ENCODE measurements around the gene GNAT2.

The GNAT2 gene

GRCh38 chr1:109626682-109627408 is 7.4 kb upstream of the GNAT2 start:
- DNase-seq: no peak

DNA sequence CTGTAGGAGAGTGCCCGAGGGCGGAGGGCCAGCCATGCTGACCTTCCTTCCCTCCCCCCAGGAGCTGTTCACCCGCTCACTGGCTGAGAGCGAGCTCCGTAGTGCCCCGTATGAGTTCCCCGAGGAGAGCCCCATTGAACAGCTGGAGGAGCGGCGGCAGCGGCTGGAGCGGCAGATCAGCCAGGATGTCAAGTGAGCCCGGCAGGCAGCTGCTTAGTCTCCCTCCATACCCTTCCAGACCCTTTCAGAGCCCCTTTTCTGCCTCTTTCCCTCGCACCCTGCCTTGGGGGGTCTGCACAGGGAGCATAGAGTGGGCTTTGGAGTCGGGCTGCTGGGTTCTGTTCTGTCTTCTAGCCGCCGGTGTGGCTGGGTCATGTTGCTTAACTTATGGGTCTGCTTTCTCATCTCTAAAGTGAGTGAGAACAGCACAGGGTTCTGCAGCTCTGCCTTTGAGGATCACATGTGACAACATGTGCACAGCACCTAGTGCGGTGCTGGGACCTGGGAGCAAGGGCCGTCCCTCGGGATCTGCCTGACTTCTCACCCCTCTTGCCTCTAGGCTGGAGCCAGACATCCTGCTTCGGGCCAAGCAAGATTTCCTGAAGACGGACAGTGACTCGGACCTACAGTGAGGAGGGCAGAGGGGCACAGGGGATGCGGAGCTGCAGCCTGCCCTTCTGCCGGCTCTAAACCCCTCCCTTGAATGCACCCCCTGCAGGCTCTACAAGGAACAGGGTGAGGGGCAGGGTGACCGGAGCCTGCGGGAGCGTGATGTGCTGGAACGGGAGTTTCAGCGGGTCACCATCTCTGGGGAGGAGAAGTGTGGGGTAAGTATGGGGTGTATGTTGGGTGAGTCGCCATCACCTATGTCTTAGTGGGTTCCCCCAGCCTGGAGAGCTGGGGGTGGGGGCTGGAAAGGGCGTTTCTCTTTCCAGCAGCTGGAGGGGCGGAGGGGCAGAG is 6.5 kb upstream of the GNAT2 start:
- DNase-seq: no peak

DNA sequence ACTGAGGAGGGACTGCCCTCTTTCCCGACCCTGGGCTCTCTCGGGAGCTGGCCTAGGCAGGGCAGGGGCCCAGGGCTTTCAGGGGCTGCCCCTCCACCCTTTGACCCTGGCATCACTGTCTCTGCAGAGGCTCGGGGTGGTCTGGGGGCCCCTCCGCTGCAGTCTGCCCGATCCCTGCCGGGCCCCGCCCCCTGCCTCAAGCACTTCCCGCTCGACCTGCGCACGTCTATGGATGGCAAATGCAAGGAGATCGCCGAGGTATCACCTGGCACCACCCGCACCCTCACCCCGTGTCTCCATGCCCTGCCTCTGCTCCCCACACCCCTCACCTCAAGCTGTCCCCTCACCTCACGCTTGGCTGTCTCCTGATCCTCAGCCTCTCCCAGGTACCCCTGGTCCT is 5.8 kb upstream of the GNAT2 start:
- no peak for DNase-seq

DNA sequence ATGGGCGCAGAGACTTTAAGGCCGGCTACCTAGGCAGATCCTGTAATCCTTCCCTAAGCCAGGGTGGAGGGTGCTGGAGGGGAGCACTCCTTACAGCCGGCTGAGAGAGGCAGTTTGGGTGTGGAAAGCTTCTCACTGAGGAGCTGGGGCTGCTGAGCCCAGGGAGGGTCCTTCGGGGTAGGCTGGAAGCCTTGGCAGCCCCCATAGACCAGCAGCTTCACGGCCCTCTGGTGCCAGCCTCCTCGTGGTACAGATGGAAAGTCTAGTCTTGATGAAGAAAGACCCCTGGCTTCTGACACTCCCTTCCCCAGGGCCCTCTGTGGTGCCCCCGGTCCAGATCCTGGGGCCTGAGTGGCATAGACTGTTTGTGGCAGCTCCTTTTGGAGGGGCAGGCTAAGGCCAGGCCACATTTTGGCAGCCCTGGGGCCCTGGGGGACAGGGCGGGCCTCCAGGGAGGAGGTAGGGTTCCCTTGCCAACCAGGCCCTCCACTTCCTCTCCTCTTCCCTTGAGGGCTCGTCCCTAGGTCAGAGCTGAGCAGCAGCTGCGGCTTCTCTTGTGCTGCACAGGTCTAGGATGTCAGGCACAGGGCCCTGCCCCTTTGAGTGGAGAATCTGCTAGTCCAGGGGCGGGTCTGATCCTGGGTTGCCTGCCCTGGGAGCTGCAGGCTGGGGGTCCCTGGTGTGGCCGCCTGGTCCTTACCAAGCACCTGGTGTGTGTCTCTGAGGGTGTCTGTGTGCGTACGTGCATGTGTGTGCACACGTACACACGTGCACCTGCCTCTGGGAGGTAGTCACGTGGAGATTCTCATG is 5.0 kb upstream of the GNAT2 start:
- no peak for DNase-seq

DNA sequence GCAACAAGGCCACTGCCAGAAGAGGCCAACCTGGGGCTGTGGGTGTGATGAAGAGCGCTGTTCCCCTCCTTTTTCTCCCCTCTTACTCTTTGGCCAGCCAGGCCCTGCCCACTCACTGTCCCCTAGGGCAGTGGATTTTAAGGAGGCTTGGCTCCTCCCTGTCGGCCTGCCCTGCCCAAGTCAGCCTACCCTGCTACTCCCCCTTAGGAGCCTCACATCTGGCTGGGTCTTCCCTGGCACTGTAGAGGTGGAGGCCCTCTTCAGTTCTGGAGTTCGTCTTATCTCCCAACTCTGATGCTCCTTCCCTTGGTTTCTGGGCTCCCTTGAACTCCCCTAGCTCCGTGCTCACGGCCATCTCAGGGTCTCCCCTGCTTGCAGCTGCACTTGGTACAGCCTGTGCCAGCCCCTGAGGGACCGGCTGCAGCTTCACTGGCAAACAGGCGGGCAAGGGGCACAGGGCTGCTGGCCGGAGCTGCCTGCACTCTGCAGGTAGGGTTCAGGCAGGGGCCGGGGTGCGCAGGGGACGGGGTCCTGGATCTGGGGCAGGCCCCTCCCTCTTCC is 4.3 kb upstream of the GNAT2 start:
- DNase-seq: no peak

- DNase-seq: no peak
These were observed 3.5 kb upstream of the GNAT2 start for GRCh38 chr1:109622895-109623294.

DNA sequence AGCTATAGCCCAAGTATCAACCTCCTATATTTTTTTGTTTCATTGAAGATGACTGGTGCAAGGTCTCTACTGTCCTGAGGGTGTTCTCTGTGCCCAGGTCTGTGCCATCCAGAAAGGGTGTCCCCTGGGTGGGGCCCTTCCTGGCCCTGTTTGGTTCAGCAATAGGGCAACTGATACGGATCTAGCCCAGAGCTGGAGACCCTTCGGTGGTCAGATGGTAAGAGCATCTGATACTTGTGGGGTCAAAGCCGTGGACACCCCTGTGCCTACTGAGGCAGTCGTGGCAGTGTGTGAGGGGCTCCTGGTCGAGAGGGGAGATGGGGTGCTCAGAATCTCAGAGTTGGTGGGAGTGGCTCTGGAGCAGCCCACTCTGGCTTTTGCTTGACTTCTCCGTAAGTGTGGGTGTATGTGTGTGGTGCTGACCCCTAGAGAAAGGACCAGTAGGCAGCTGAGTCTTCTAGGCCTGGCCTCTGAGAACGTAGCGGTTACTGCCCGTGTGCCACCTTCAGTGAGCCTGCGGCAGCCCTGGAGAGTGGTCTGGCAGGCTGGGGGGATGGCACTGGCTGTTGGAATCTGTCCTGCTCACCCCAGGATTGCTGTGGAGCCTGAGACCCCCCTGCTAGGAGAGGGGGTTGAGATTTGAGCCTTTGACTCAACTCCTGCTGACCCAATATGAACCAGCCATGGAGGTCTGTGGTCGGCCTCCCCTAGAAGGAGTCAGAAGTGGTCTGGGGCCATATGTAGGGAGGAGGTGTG is 2.9 kb upstream of the GNAT2 start:
- DNase-seq: no peak

- DNase-seq: no peak
These were observed 2.1 kb upstream of the GNAT2 start for GRCh38 chr1:109621379-109622136.

GRCh38 chr1:109620841-109621286 is 1.4 kb upstream of the GNAT2 start:
- peak; percentile 94 to 97 for DNase-seq

DNA sequence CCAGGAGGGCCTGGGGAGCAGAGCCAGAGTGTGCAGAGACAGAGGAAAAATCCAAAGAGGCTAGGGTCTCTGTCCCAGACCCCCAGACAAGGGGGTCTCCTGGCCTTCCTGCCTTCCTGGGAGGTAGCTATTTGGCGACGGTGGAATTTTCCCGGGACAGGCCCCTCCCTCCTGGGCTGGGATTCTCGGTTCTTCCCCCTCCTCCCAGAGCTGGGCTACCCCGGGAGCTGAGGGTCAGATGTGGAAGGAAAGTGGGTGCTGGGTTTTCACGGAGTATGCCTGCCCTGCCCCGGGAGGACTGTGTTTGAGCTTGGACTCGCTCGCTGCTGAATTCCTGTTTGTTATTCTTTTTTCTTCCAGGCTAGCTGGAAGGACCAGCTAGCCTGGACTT is 980 bp upstream of the GNAT2 start:
- DNase-seq: no peak

DNA sequence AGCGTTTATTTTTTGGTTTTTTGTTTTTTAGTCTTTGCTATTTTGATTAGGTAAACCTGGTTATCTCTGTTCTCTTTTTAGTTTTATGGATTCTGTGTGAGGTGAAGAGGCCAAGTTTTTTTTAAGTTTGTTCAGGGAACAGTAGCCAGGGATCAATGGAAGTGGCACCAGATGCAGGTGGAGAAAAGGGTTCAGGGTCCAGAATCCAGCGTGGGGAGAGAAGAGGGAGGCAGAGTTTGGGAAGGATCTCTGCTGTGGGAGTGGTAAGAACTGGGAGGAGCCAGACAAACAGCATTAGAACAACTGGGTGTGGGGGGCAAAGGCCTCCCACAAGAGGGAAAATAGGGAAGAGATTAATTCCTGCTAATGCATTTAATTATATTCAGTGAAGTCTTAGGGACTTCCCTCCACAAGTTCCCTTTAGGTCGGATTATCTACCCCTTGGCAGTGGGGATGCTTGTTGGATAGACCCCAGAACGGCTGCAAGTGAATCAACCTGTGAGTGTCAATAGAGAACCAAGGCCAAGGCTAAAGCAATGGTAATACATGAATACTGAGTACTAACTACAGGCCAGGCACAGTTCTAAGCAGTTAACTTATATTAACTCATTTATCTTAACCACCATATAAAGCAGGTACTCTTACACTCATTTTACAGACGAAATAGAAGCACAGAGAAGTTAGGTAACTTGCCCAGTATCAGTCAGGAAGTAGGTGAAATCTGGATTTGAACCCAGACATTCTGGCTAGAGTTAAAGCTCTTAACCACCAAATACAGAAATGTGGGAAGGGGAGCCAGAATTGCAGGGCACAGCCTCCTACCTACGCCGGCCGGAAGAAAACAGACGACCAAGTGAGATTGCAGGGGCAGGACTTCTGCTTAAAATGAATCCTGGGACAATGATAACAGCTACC is 498 bp downstream of the GNAT2 start:
- DNase-seq: no peak

DNA sequence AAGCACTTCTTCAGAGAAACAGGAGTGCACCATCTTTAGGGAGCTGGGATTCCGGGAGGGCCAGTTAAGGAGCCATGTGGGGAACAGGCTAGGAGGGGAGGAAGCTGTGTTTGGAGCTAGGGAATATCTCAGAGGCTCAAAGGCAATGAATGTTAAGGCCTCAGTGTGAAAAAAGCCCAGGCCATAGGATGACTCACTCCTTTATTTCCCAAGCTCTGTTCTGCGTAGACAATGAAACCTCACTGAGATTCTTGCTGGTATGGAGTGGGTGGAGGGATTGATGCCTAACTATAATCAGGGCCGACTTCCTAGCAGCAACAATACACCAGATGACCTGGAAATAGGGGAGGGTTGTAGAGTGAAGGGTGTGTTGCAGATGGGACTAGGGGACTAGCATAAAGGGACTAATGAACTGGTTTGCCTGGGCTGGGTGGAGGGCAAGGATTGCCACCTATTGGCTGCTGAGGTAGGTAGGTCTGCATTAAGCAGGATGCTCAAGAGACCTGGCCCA is 2.1 kb downstream of the GNAT2 start:
- no peak for DNase-seq

DNA sequence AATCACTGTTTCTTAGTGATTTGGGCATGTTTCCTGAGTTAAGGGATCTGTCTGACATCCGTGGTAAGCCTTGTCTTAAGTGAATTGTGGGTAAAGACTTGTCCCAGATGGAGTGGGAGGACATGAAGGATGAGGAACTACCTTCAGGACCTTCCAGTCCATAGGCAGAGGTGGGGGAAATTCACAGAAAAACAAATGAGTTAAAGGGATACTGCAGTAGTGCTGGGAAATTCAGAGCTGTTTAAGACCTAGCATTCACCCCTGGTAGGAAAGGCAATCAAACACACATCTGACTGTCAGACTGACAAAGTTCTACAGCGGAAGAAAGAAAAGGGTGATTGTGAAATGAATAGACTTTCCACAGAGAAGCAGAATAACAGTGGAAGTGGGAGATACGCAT is 3.0 kb downstream of the GNAT2 start:
- DNase-seq: no peak

DNA sequence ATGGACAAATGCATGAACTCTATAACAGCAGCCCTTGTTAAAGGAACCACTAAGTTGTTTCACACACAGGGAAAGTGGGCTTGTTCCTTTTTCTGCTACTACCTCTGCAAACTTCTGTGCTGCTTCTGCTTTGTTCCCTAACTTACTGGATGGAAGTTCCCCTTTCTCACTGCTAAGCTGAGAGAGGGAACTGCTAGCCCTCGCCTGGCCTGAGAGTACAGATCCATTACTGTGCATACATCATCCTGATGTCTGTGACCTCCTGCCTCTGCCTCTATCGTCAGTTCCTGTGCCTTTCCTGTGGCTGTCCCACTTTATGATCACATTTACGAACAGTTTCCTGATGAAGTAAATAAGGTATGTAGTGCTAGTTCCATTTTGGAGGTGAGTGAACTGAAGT is 3.5 kb downstream of the GNAT2 start:
- DNase-seq: no peak

GRCh38 chr1:109613361-109614147 is 5.9 kb downstream of the GNAT2 start:
- no peak for DNase-seq

DNA sequence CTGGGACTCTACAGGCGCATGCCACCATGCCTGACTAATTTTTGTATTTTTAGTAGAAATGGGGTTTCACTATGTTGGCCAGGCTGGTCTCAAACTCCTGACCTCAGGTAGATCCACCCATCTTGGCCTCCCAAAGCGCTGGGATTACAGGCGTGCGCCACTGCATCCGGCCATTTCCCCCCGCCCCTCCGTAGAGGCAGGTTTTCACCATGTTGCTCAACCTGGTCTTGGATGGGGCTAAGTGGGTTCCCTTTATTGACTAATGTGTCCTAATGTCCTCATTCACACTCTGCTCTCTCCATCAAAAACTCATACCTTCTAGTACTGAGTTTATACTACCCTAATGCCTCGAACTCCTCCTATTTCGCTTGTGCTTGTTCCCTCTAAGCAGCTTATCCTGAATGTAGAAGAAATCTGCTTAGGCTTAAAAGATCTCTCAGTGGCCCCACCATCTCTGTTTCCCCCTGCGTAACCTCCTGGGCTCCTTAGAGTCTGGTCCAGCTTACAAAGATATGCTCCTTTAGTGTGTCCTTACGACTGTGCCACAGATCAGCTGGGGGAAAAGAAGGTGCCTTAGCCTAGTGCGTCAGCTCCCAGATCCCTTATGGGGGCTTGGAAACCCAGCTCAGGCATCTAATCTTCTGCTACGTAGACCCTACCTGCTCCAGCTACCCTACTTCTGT is 8.0 kb downstream of the GNAT2 start:
- no peak for DNase-seq

- no peak for DNase-seq
These were observed 8.7 kb downstream of the GNAT2 start for GRCh38 chr1:109610609-109611307.

- DNase-seq: no peak
These were observed 9.5 kb downstream of the GNAT2 start for GRCh38 chr1:109609881-109610280.
